ENCODE results near the gene KIF2A.
"Not testable (repeated sequence)": the region's sequence is repeated elsewhere in the genome, so short reads cannot be mapped to it uniquely, and the experiment has no call there.

KIF2A gene

GRCh38 chr5:62291829-62292228 is 14.2 kb upstream of the KIF2A start:
- not testable (repeated sequence) for DNase-seq (ENCODE audit: low spot score)

DNA sequence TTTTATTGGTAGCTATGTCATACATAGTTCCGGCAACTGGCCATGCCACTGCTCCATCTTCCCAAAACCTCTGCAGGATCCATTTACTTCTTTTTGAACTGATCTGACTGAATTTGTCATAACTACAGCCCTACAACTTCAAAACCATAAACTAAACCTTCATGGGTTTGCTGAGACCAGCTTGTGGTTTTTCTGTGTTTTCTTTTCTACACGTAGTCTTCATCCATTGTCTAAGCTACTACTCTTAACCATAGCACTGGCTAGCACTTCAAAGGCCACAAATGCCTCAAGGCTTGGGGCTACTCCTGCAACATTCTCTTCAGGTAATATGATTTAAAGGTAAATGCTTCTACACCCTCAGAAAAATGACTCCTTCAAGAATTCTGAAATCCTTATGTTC is 9.0 kb upstream of the KIF2A start:
- no peak for DNase-seq (ENCODE audit: low spot score)

- no peak for DNase-seq (ENCODE audit: low spot score)
These were observed 7.9 kb upstream of the KIF2A start for GRCh38 chr5:62298118-62298517.

GRCh38 chr5:62299101-62299500 is 6.9 kb upstream of the KIF2A start:
- DNase-seq (ENCODE audit: low spot score) = no peak

DNA sequence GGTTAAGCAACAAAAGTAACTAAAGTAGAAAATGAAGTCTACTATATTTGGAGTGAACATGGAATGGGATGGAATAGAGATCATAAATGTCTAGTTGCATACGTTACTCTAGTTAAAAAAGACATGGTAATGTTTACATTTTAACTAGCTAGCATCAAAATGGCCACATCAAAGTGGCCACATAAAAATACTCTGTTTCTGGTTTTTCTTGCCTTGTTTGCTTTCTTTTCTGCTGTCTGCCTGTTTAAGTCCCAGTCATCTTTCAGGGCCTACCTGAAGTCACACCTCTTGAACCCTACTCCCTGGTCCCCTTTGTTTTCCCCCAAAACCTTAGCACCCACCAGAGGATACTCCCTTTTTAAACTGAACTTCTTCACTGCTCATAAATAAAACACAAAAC is 6.4 kb upstream of the KIF2A start:
- no peak for DNase-seq (ENCODE audit: low spot score)

DNA sequence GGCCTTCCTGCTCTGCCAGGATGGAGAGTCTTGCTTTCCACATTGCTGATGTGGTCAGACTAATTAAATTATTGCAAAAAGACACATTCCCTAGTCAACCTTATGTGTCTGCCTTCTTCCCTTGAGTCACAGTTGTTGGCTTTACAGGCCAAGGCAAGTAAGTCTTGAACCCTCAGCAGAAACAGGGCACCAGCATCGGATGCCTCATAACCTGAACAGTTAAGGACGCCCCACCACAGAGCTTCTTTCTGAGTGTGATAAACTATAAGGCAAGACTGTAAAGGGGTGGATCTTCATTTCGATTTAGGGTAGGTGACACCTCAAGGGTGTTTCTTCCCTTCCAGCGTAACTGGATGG is 670 bp upstream of the KIF2A start:
- no peak for DNase-seq (ENCODE audit: low spot score)

GRCh38 chr5:62306323-62306895 is 403 bp downstream of the KIF2A start:
- DNase-seq (ENCODE audit: low spot score) = no peak

DNA sequence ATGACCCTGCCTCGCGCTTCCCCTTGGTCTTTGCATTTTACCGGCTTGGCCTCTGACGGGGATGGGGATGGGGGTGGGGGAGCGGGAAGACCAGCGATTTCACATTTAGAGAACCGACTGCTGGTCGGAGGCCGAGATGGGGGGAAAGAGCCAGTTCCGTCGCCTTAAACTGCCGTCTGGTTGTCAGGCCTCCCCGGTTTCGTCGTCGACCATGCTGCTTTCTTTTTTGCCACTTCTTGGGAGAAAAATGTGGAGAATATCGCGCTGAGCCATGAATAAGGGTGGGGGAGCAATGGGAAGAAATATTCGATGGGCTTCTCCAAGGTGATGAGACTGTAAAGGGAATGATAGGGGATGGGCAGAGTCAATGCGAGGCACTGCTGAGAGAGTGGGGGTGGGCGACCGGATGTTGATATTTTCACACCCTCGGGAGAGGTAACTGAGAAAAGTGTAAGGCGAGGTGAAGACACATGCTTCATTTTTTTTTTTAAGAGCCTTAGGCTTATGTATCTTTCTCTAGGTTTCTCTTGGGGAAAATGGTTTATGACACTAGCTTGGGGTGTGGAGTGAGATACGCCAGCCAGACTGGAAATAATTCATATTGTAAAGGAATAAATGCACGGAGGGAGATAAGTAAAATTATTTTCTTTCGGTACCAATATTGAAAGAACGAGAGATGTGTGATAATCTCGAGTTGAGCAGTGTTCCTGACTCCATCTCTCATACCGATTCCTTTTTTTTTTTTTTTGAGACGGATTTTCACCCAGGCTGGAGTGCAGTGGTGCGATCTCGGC is 1.1 kb downstream of the KIF2A start:
- no peak for DNase-seq (ENCODE audit: low spot score)

DNA sequence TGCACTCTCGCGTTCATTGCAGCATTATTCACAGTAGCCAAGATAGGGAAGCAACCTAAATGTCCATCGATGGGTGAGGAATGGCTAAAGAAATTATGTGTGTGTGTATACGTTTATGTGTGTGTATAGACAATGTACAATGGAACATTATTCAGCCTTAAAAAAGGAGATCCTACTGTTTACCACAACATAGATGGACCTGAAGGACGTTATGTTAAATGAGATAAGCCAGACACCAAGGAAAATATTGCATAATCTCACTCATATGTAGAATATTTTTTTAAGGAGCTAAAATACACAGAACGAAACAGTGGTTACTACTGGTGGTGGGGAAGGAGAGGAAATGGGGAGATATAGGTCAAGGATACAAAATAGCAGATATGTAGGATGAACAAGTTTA is 2.4 kb downstream of the KIF2A start:
- no peak for DNase-seq (ENCODE audit: low spot score)

GRCh38 chr5:62309107-62309506 is 3.1 kb downstream of the KIF2A start:
- DNase-seq (ENCODE audit: low spot score) = no peak

DNA sequence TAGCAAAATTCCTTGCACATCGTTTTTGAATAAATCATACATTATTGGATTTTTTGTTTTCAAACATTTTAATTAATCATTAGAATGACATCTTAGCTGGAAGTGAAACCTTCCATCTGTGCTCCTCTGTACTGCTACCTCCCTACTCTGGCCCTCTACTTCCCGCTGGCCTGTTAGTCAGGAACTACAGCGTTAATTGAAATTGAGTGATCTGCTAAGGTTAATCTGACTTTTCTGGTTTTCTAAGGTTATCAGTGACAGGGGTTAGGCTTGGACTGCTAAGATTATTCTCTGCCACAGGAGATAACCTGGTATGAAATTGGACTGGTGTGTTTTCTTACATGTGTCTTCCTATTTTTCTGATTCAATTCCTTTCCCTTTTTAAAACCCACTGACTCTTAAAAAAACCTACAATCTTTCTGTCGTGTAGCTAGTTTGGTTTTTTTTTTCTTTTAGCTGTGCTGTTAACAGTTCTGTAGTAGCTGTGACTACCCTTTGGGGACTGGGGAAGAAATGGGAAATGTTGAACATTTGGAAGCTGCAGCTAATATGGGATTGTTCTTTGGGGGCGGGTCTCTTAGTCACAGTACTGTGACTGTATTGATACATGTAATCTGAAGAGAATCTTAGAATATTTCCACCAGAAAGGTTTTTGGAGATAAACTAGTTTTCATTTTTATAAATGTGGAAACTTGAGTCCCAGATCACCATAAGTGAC is 4.6 kb downstream of the KIF2A start:
- no peak for DNase-seq (ENCODE audit: low spot score)

- DNase-seq (ENCODE audit: low spot score) = no peak
These were observed 6.0 kb downstream of the KIF2A start for GRCh38 chr5:62312036-62312435.

GRCh38 chr5:62312674-62313073 is 6.7 kb downstream of the KIF2A start:
- DNase-seq (ENCODE audit: low spot score) = no peak

GRCh38 chr5:62314213-62314830 is 8.3 kb downstream of the KIF2A start:
- DNase-seq (ENCODE audit: low spot score) = no peak

GRCh38 chr5:62315376-62316175 is 9.6 kb downstream of the KIF2A start:
- DNase-seq (ENCODE audit: low spot score) = peak; percentile 4

DNA sequence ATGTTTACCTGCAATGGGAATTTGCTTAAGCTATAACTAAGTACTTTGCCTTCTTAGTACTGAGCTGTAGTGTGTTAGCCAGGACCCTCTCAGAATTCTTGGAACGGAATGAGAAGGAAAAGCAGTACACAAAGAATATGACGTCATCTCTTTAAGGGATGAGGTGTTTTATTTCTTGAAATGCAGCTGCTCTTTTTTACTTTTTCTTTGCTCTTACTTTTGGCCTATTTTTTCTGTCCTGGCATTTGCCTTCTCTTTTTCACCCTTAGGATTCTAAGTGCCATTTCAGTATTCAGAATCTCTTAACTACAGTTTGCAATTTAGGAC is 10.1 kb downstream of the KIF2A start:
- no peak for DNase-seq (ENCODE audit: low spot score)

- DNase-seq (ENCODE audit: low spot score) = no peak
These were observed 11.8 kb downstream of the KIF2A start for GRCh38 chr5:62317810-62318209.

GRCh38 chr5:62322484-62322883 is 16.5 kb downstream of the KIF2A start:
- no peak for DNase-seq (ENCODE audit: low spot score)

- no peak for DNase-seq (ENCODE audit: low spot score)
These were observed 20.3 kb downstream of the KIF2A start for GRCh38 chr5:62326302-62326701.

GRCh38 chr5:62326702-62327101 is 20.7 kb downstream of the KIF2A start:
- no peak for DNase-seq (ENCODE audit: low spot score)

DNA sequence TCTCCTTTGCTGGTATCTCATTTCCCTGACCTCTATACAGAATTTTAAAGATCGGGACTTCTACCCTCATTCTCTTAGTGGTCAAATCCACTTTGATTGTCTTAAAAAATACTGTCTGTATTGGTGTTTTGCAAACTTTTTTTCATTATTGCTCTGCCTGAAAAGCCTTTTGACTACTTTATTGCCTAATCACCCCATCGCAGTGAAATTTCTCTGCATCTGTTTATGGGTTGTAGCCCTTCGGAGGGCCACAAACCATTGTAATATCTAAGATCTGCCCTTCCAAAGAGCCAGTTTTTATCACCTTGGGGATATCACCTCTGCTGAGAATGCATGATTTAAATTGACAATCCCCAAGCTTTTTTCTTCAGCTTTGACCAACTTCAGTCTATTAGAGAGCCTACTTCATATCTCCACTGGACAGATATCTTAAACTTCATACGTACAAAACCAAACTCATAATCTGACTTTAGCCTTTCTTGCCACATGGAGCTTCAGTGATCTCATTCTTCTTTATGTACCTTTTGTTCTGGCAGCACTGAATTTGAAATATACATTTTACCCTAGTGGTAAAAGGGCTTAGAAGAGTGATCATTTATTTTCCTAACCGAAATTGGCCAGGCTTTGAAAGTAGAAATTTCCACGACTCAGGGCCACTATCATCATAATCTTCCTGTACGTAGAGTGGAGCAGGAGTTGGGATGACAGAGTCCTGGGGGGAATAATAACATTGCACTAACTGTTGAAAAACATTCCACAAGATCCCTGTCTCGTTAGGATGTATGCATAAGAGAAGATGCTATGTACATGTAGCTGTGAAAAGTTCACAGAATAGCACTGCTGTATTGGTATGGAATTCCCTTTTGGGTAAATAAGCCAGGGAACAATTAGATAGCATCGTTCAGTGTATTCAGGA is 21.4 kb downstream of the KIF2A start:
- DNase-seq (ENCODE audit: low spot score) = no peak
